ENCODE results near the gene NTMT1. TPM values are rescaled to one million over a fixed set of nuclear protein-coding genes. Genes with fewer than 3 reads are reported as not detected.

NTMT1 gene
- total and polyA plus RNA-seq, 2 experiments from 2014 or later = 20.8 to 81.4 TPM

- Histone ChIP-seq H4K20me1 (ENCODE audit: insufficient read depth, poor library complexity, severe bottlenecking) (no peaks in the 10 kb centered on the region), H3K9me2 (replicated peaks; ENCODE audit: insufficient read depth) (no peaks in the 10 kb centered on the region), H3K27me3 (no peaks in the 10 kb centered on the region), H3K4me2 (no peak overlapping the region), H3K4me1 (ENCODE audit: insufficient read depth) (peaks cover 4% of the 10 kb centered on the region), H3K9me3 (ENCODE audit: low read depth) (no peaks in the 10 kb centered on the region), H2AFZ (no peak overlapping the region), H3K79me2 (no peaks in the 10 kb centered on the region), H3K27ac (peak overlapping the region; percentile 31), H3K36me3 (replicated peaks; ENCODE audit: insufficient read depth, low read depth) (no peaks in the 10 kb centered on the region), H3K4me3 (no peak overlapping the region)
- 70% methylated on average over 9 of the region's 16 CpGs for WGBS (ENCODE audit: low lambda C conversion rate, missing lambda C conversion rate)
- TF ChIP-seq EZH2phosphoT487 (IDR thresholded peaks at IDR 0.05; ENCODE audit: low read depth, severe bottlenecking, unreplicated experiment) (no peak), EZH2 (IDR thresholded peaks at IDR 0.05; ENCODE audit: borderline replicate concordance) (no peak), CTCF (IDR thresholded peaks at IDR 0.05; ENCODE audit: poor library complexity) (no peak)
- no peak for DNase-seq (ENCODE audit: low spot score)
Observed at GRCh38 chr9:129648092-129648763, 22.3 kb downstream of the NTMT1 start.

GRCh38 chr9:129648764-129649115 is 22.8 kb downstream of the NTMT1 start:
- peak overlapping the region; percentile 31 for H3K27ac ChIP-seq
- H3K79me2 ChIP-seq = no peaks in the 10 kb centered on the region
- no peak overlapping the region for H3K4me2 ChIP-seq
- no peak for DNase-seq (ENCODE audit: low spot score)
- H2AFZ ChIP-seq = no peak overlapping the region
- no peaks in the 10 kb centered on the region for H4K20me1 ChIP-seq (ENCODE audit: insufficient read depth, poor library complexity, severe bottlenecking)
- WGBS (ENCODE audit: low lambda C conversion rate, missing lambda C conversion rate) = 88% methylated on average over 10 of the region's 10 CpGs
- H3K9me2 ChIP-seq (replicated peaks; ENCODE audit: insufficient read depth) = no peaks in the 10 kb centered on the region
- no peaks in the 10 kb centered on the region for H3K27me3 ChIP-seq
- TF ChIP-seq CTCF (IDR thresholded peaks at IDR 0.05; ENCODE audit: poor library complexity) (no peak), EZH2phosphoT487 (IDR thresholded peaks at IDR 0.05; ENCODE audit: low read depth, severe bottlenecking, unreplicated experiment) (no peak), EZH2 (IDR thresholded peaks at IDR 0.05; ENCODE audit: borderline replicate concordance) (no peak)
- H3K9me3 ChIP-seq (ENCODE audit: low read depth) = no peaks in the 10 kb centered on the region
- peaks cover 4% of the 10 kb centered on the region for H3K4me1 ChIP-seq (ENCODE audit: insufficient read depth)
- no peaks in the 10 kb centered on the region for H3K36me3 ChIP-seq (replicated peaks; ENCODE audit: insufficient read depth, low read depth)
- H3K4me3 ChIP-seq = no peak overlapping the region

- DNase-seq (ENCODE audit: low spot score) = peak; percentile 44
- peaks cover 16% of the 10 kb centered on the region for H3K4me1 ChIP-seq (ENCODE audit: insufficient read depth)
- no peaks in the 10 kb centered on the region for H3K27me3 ChIP-seq
- H3K4me2 ChIP-seq = no peak overlapping the region
- TF ChIP-seq EZH2phosphoT487 (IDR thresholded peaks at IDR 0.05; ENCODE audit: low read depth, severe bottlenecking, unreplicated experiment) (no peak), EZH2 (IDR thresholded peaks at IDR 0.05; ENCODE audit: borderline replicate concordance) (no peak), CTCF (IDR thresholded peaks at IDR 0.05; ENCODE audit: poor library complexity) (no peak)
- H3K36me3 ChIP-seq (replicated peaks; ENCODE audit: insufficient read depth, low read depth) = no peaks in the 10 kb centered on the region
- no peaks in the 10 kb centered on the region for H3K79me2 ChIP-seq
- H3K4me3 ChIP-seq = no peak overlapping the region
- no peaks in the 10 kb centered on the region for H3K9me3 ChIP-seq (ENCODE audit: low read depth)
- WGBS (ENCODE audit: low lambda C conversion rate, missing lambda C conversion rate) = 63% methylated on average over 20 of the region's 20 CpGs
- no peaks in the 10 kb centered on the region for H3K9me2 ChIP-seq (replicated peaks; ENCODE audit: insufficient read depth)
- peak overlapping the region; percentile 92 for H3K27ac ChIP-seq
- H4K20me1 ChIP-seq (ENCODE audit: insufficient read depth, poor library complexity, severe bottlenecking) = no peaks in the 10 kb centered on the region
- no peak overlapping the region for H2AFZ ChIP-seq
Observed at GRCh38 chr9:129649726-129650679, 24.0 kb downstream of the NTMT1 start.

All from hepatocyte (in vitro differentiated cells).